ENCODE results near the gene DMXL1. TPM values are rescaled to one million over a fixed set of nuclear protein-coding genes. Genes with fewer than 3 reads are reported as not detected.

DMXL1 gene
- total RNA-seq, 1 donor from 2014 or later = 22.3 TPM

- Histone ChIP-seq H3K27me3 (ENCODE audit: low read depth) (no peaks in the 10 kb centered on the region), H3K27ac (replicated peaks) (no peak overlapping the region), H3K4me3 (no peak overlapping the region), H3K4me1 (no peaks in the 10 kb centered on the region), H3K9me3 (replicated peaks) (peaks cover 22% of the 10 kb centered on the region), H3K36me3 (peaks cover 20% of the 10 kb centered on the region)
- no peak for DNase-seq
- intact Hi-C loops (cut with micrococcal nuclease) = no loop called here
- no peak for TF ChIP-seq CTCF (IDR thresholded peaks at IDR 0.05; ENCODE audit: borderline replicate concordance)
These were observed 180.3 kb downstream of the DMXL1 start for GRCh38 chr5:119250946-119251901.

DNA sequence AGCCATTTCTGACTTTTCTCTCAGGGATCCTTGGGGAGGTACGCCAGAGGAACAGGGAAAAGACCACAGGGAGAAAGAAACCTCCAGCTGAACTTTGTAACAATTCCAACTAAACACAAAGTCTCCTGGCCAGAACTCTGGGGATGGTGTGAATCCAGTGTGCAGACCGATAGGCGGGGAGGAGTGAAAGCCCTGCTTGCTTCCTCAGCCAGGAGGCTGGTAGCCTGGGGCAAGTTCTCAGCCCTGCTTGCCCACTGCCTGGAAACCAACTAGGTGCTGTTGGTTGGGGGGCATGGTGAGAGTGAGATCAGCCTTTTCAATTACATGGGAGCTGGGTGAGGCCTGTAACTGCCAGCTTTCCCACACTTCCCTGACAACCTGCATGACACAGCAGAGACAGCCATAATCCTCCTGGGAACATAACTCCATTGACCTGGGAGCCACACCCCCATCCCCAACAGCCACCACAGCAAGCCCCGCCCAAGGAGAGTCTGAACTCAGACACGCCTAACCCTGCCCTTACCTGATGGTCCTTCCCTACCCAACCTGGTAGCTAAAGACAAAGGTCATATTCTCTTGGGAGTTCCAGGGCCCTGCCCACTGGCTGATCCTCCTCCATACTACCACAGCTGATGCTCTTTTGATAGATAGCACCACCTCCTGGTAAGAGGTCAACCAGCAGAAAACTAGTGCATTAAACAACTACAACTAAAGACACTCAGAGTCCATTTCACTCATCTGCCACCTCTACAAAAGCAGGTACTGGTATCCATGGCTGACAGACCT lies 184.9 kb downstream of the DMXL1 start:
- Histone ChIP-seq H3K9me3 (replicated peaks) (peaks cover 22% of the 10 kb centered on the region), H3K27me3 (ENCODE audit: low read depth) (no peaks in the 10 kb centered on the region), H3K27ac (replicated peaks) (no peak overlapping the region), H3K4me3 (no peak overlapping the region), H3K4me1 (no peaks in the 10 kb centered on the region), H3K36me3 (peaks cover 9% of the 10 kb centered on the region)
- TF ChIP-seq CTCF (IDR thresholded peaks at IDR 0.05; ENCODE audit: borderline replicate concordance) = no peak
- intact Hi-C loops (cut with micrococcal nuclease) = no loop called here
- DNase-seq = no peak

DNA sequence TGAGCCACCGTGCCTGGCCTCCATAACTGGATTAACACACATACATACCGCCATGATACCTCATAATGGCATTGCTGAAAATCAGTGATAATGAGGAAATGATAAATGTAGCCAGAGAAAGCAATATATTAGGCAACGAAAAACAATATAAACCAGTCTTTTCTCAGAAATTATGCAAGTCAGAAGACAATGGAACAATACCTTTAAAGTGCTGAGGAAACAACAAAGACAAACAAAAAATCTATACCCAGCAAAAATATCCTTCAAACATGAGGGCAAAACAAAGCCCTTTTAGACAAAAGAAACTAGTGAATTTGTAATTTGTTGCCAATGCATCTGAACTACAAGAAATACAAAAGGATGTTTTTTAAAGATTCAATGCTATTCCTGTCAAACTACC lies 186.7 kb downstream of the DMXL1 start:
- peaks cover 33% of the 10 kb centered on the region for H3K9me3 ChIP-seq (replicated peaks)
- DNase-seq = no peak
- no peaks in the 10 kb centered on the region for H3K4me1 ChIP-seq
- H3K4me3 ChIP-seq = no peak overlapping the region
- H3K27me3 ChIP-seq (ENCODE audit: low read depth) = no peaks in the 10 kb centered on the region
- H3K36me3 ChIP-seq = no peaks in the 10 kb centered on the region
- no peak for TF ChIP-seq CTCF (IDR thresholded peaks at IDR 0.05; ENCODE audit: borderline replicate concordance)
- intact Hi-C loops (cut with micrococcal nuclease) = no loop called here
- H3K27ac ChIP-seq (replicated peaks) = no peak overlapping the region

- TF ChIP-seq CTCF (IDR thresholded peaks at IDR 0.05; ENCODE audit: borderline replicate concordance) = no peak
- no peak overlapping the region for H3K27ac ChIP-seq (replicated peaks)
- DNase-seq = no peak
- H3K4me3 ChIP-seq = no peak overlapping the region
- peaks cover 16% of the 10 kb centered on the region for H3K9me3 ChIP-seq (replicated peaks)
- no peaks in the 10 kb centered on the region for H3K36me3 ChIP-seq
- peaks cover 13% of the 10 kb centered on the region for H3K4me1 ChIP-seq
- H3K27me3 ChIP-seq (ENCODE audit: low read depth) = no peaks in the 10 kb centered on the region
- intact Hi-C loops (cut with micrococcal nuclease) = no loop called here
These were observed 192.8 kb downstream of the DMXL1 start for GRCh38 chr5:119263639-119264038.

- no peak for TF ChIP-seq CTCF (IDR thresholded peaks at IDR 0.05; ENCODE audit: borderline replicate concordance)
- intact Hi-C loops (cut with micrococcal nuclease) = no loop called here
- H3K4me3 ChIP-seq = no peak overlapping the region
- no peaks in the 10 kb centered on the region for H3K36me3 ChIP-seq
- peaks cover 16% of the 10 kb centered on the region for H3K9me3 ChIP-seq (replicated peaks)
- no peaks in the 10 kb centered on the region for H3K27me3 ChIP-seq (ENCODE audit: low read depth)
- no peak for DNase-seq
- H3K4me1 ChIP-seq = peaks cover 18% of the 10 kb centered on the region
- H3K27ac ChIP-seq (replicated peaks) = no peak overlapping the region
These were observed 193.3 kb downstream of the DMXL1 start for GRCh38 chr5:119264186-119264585.

Data from left ventricle myocardium inferior (tissue), 1 donor.